Stimulated activated CD4-positive, alpha-beta T cell treated with anti-CD3 and anti-CD28 coated beads, TNF-alpha, amount 100 ng/mL, for 48 hours (primary cell): ENCODE data around the gene MRPL10.

ENCODE experiments used
- DNase-seq, 3 donors: peaks; one replicate each; pipeline ENCODE4 v3.0.0-alpha.2; 2020; ENCODE audit warnings: low read depth in 3 of 3

Gene MRPL10

DNA sequence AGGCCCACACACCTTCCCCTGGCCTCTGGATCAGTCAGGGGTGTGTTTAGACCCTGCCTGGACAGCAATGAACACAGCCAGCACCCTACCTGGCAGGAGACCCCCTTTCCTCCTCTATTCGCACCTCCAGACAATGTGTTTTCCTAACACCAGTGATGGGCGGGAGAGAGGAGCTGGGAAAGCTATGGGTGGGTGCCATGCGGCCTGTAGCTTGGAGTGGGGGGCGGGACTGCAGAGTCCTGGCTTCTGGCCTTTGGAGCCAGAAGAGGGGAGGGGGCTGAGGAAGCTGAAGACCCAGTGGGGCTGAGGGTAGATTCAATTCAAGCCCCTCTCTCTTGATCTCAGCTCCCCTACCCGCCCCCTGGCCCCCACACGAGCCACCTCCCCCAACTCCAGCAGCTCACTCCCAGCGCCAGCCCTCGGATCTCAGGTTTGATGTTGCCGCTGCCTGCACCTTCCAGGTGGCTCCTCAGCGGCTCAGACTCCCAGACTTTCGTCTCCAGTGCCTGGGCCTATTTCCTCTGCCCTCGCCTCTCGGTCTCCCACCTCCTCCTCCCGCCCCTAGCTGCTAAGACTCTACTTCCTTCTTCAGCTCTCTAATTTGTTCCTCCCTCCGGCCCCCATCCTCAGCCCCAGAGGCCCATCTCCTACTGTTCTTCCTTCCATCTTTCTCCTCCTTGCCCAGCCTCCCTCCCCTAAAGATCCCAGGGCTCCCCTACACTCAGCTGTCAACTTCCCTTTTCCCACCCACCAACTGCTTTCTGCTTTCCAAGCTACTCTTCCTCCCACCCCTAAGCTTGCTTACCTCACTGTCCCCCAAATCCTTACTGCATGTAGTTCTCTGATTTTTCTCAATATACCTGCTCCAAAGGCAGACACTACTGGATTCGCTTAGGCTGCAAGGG is 26.5 kb upstream of the MRPL10 start:
- DNase-seq, result no peak

DNA sequence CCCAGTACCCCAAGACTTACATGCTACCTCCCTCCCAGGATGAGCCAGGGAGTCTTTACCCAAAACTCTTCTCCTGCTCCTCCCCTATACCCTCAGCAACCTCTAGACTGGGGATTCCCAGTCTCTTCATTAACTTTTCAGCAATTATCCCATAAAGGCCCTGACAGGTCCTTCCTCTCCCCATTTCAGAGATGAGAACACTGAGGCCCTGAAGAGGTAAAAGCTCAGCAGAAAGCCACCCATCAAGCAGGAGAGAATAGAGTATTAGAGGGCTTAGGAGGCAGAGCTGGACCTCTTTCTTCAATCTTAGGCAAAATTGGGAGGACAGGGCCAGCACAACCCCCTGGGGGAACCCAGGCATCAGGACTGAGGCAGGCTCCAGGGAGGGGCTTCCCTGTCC is 25.5 kb upstream of the MRPL10 start:
- DNase-seq, result no peak

DNA sequence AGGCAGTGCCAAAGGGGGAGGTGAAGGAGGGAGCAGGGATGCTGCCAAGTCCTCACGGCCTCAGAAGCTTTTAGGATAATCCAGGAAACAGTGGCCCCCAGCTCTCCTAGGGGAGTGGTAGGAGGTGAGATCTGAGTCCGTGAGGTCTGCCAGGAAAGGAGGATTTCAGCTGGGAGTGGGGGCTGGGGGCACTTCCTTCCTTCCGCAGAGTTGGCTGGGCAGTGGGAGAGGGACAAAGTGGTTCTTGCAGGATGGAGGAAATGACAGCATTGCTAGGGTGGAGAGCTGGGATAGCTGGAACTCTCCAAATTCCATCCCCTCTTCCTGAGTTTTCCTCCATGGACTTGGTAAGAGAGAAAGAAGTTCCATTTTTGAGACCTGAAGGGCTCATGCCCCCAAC is 24.4 kb upstream of the MRPL10 start:
- DNase-seq, result no peak

DNA sequence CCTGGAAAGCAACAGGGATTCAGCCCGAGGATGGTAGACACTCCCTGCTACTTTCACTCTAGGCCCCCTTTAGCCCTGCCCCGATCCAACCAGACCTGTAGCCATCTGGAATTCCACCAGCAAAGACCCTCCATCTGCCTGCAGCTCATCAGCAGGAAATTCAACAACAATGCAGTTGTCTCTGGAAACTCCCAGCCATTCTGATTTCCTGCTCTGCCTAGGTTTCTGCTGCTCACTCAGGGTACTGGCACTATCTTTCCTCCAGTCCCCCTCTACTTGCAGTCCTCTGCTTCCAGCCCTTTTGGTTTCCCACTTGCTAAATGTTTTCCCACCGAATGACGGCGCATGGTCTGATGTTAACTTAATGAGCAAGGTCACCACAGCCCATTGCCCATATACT is 22.3 kb upstream of the MRPL10 start:
- DNase-seq, result no peak

DNA sequence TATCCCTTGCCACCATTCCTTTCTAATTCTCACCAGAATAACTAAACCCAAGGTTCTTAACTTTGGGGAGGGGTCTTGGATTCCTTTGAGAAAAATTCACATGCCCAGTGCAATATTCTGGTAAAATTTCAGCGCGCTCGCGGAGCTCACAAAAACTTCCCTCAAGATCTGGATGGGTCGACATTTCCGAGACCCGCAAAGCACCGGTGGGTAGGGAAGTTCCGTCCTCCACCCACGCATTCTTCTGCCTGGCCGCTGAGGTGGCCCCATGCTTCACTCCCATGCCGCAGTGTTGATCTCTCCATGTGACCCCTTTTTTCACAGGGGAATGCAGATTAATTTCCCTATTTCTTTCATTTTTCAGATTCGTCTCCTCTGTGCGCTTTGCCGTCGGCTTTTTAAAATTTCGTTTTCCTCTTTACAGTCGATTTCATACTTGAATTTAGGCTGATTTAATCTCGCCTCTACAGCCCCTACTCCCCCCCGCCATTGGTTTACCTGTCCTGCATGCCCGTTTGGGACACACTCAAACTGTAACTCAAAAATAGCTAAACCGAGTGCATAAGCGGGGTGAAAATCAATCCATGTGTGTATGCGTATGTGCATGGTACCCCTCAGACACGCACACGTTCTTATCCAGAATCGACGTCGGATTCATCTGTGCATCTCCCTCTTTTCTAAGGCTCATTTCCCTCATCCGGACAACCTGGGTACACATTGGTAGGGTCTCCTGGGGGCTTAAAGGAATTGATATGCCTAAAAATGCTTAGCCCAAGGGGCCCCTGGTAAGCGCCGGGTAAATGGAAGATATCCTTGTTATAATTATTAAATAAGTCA is 21.0 kb upstream of the MRPL10 start:
- no peak for DNase-seq

DNA sequence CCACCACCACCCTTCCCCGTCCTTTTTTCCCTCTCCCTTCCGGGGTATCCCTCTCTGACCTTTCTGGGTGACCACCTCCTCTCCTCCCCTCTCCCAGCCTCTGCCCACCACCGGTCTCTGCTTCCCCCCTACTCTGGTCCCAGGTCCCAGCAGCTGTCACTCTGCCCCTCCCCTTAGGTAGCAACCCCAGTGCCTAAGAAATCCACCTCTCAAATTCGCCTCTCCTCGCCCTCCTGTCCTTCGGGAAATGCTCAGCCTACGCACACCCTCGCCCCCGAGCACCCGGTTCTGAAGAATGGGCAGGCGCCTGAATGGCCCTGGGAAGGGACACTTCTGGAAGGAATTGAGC is 20.4 kb upstream of the MRPL10 start:
- no peak for DNase-seq

DNA sequence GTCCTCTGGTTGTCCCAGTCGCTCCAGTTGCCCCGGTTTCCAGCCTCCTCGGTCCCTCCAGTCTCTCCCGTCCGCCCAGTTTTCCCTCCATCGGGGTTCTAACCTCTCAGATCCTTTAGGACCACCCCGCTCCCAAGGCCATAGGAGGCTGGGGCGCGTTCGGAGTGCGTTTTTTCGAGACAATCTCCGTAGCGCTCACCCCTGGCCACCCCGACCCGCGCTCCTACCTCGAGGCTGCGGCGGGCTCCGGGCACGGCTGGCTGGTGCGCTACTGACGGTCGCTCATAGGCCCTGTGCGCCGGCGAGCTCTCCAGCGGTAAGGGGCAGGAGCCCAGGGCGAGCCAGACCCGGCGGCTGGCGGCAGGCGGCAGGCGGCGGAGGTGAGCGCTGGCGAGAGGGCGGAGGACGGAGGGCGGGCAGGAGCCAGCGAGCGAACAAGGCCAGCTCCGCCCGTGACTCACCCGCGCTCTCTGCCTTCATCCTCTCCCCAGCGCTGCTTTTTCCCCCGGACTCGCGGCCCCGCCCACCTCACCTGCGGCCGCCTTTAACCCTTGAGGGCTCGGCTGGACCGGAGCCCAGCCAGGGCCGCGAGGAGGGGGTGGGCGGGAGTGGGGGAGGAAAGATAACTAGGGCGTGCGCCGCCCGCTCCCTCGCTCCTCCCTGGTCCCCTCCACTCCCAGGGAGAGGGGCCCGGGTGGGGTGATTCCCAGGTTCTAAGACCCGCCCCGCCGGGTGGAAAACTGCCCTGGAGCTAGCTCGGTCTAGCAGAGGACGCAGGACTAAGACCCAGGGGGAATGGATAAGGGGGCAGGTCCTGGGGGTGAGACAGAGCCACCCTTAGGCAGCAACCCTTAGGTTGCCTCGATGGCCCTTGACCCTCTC is 19.6 kb upstream of the MRPL10 start, which contains the start of gene SP6:
Gene SP6 (minus strand): TSS at position 472 of the 882 bp plus-strand sequence. CDS start 2,734 bp downstream, outside the sequence.
- DNase-seq, result peak; percentile 34 to 69 (median 35)

DNA sequence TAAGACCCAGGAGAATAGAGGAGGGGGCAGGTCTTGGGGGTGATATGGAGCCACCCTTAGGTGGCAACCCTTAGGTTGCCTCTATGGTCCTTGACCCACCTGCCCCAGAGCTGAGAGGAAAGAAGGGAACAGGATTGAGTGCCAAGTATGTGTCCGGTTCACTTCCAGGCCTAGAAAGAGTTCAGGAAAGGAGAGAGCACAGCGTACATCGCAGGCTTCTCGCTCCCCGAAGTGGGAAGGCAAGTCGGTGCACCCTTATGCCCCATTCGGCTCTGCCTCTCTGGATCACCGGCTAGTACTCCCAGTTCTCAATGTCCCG is 19.0 kb upstream of the MRPL10 start:
- no peak for DNase-seq

DNA sequence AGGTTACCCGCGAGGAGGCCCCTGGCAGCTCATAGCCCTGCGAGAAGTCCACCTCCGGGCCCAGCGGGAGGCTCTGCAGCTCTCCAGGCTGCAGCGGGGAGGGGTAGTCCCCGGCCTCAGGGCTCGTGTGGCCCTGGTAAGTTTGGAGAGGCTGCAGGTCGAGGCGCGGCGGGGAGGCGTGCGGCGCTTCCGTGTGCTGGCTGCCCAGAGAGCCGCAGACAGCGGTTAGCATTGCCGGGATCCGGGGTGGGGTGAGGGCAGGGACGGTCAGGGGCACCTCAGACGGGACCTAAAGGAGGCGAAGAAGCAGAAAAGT is 16.8 kb upstream of the MRPL10 start:
- DNase-seq, result no peak

DNA sequence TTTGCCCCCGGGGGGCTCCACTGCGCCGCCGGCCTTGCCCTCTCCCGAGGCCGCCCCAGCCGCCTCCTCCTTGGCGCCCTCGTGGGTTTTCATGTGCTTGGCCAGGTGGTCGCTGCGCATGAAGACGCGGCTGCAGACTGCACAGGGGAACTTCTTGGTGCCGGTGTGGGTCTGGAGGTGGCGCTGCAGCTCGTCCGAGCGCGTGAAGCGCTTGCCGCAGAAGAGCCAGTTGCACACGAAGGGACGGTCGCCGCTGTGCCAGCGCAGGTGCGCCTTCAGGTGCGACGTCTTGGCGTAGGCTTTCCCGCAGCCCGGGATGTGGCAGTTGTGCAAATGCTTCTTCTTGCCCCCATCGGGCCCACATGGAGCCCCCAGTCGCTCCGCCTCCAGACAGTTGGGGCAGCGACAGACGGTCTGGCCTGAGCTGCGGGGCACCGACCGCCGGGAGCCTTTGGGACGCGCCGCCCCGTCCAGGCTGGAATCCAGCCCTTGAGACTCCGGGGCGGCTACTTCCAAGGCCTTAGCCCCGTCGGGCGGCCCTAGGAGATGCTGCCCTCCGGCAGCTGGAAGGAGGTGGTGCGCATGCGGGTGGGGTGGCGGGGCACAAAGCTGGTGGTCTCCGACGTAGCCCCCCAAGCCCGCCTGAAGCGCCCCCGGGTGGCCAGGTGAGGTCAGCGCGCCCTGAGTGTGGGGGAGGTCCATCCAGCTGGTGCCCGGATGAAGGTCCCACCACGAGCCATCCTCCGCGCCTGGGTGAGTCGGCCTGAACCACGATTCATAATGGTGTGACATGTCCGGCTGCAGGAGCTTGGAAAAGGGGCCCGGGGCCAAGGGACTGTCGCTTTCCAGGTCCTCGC is 16.2 kb upstream of the MRPL10 start:
- DNase-seq, result no peak

DNA sequence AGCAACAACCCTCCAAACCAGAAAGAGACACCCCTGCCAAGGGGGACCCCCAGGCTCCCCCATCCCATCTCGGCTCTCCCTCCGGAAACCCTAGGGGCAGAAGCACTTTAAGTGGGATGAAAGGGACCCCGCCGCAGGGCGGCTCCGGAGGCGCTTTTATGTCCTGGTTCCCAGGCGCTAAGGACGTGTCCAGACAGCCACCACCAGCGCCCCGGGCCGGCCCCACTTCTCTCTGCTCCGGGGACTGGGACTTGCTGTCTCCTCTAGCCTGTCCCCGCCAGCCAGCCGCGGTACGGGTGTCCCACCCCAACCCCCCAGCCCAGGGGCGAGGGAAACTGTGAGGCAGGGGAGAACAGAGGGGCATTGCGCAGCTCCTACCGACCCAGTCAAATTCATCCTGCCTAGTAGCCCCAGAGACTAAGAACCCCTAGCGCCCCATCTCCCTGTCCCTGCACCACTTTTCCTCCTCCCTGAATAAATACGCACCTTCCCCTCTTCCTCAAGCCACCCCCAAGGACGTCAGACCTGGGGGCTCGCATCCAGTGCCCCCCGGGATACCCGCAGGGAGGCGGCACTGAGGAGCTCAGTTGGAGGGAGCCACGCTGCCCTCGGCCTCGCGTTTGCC is 15.5 kb upstream of the MRPL10 start:
- no peak for DNase-seq

DNA sequence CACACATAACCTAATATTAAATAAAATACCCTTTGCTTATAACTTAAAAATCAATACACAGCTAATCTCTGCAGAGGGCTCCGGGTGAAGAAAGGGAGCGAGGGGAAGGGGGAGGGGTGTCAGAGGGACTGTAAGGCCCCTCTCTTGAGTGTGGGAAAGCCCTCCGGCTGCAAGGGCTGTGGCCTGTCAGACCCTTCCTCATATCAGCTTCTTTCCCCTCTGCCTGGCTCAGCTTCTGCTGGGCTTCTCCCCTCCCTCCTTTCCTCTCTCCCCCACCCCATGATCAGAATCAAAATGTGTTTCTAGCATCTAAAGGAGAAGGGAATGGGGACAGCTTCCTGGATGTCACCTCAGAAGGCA is 14.4 kb upstream of the MRPL10 start:
- no peak for DNase-seq

DNA sequence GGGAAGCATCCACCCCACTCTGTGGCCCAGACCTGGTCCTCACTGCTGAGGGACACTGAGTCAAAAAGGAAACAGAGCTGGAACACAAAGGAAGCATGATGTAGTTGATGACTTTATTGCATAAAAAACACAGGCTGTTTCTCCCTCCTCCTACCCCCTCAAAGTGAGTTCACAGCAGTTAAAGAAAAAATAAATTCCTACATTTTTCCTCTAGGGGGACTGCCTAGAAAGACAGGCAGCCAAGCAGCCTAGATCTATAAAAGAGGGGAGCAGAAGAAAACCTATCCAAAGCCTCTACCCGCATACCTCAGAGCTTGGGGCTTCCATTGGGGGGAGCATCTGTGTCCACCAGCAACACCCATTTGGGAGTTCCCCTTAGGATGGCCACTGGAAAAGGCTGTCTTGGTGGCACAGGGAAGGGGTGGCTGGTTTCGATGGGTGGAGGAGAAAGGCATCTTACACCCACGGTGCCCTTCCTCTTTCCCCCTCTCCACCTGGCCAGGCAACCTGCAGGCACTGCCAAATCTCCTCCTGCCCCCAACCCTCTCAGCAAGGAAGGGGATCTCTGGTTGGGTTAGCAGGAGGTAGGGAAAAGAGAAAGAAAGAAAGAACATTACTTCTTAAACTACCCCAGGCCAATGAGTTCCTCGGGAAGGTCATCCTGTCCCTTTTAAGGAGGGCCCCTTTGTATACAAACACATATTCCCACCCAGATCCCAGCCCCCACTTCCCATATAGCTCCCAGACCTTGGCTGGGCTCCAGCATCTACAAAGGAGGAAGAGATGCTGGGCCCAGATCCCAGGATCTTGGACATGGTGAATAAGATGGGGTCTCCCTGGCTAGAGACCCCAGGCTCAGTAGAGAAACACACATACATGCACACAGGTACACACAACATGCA is 13.7 kb upstream of the MRPL10 start:
- DNase-seq, result no peak

DNA sequence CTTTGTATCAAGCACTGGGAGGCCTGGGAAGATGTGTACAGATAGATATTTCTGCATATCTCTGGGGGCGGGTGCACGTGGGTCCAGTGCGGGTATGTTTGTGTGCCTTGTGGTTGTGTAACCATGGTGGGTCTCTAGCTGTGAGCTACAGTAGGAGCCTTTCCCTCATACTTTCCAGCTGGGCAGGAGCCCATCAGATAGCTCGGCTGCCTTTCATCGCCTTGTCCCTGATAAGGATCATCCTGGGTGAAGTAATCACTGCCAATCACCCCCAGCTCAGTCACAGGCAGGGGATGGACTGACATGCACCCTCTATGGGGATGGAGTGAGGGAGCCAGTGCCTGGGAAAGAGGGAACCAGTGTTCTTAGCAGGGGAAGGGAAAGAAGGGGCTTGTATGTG is 12.9 kb upstream of the MRPL10 start:
- DNase-seq, result no peak

DNA sequence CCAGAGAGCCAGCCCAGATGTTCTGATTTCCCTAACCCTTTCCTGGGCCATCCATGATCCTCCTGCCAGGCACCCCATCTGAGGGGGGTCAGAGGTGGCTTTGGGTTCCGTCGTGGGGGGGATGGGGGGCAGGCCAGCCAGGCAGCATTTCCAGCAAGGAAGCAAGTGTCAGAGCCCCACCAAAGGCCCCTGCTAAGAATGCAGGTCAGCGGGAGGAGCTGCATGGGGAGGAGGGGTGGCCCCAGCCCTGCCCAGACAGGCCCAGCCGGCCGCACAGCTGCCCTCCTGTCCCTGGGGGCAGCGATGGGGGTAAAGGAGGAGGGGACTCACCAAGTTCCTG is 12.0 kb upstream of the MRPL10 start:
- no peak for DNase-seq

DNA sequence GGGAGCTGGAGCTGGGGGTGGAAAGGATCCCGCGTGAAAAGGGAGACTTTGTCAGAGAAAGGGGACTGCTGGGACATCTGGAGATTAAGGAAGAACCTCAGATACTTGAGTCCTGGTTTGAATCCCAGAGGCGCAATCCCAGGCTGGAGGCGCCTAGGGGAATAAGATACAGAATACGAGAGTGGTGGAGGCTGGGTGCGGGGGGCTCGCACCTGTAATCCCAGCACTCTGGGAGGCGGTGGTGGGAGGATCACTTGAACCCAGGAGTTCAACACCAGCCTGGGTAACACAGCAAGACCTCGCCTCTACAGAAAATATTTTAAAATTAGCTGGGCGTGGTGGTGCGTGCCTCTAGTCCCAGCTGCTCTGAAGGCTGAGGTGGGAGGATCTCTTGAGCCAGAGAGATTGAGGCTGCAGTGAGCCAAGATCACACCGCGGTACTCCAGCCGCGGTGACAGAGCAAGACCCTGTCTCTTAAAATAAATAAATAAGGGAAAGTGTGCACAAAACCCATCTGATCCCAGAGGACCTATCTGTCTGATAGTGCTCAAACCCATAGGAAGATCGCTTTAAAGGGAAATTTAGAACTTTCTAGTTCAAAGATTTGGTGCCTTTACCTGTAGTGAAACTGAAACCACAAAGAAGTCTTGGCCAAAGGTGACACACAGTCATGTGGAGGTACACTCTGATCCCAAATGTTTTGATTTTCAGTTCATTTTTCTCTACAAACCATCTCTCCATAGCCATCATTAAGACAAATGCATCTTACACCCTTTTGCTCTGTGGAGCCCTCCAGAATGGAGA is 10.3 kb upstream of the MRPL10 start:
- DNase-seq, result no peak

DNA sequence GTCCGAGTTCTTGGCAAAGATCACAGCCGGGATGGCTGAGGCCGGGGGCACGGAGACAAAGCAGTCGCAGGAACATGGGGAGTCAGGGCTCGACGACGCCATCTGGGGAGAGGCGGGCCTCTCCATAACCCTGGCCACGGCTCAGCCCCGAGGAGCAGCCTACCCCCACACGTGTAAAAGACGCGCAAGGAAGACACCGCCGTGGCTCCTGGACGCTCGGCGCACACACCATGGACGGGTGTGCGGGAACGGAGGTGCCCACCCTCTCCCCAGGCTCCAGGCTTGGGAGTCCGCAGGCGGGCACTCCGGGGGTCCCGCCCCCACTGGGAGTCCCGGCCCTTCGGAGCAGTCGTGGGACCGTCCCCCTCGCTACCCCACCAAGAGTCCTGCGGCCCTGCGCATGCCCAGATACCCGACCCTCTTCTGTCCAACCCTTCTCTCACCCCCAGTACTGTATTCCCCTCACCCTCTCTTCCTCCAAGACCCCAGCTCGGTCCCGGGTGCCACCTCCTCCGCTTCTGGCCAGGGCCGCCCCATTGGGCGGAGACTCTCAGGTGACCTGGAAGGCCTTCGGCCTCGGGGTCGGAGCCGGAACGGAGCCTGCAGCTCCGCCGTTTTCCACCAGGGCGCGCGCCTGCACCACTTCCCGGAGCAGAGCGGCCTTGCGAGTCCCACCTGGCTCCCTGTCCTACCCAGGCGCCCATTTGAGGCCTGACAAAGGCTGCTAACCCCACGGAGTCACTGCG is 9.6 kb upstream of the MRPL10 start, which contains the start of gene SCRN2:
Gene SCRN2 (minus strand): TSS at position 532 of the 746 bp plus-strand sequence. CDS start 430 bp downstream, at position 102.
- peak; percentile 79 to 87 (median 83) for DNase-seq
